Thyroid gland (tissue), 4 donors: ENCODE results near the gene SLC8A3.

Experiments used
- CTCF ChIP-seq, 6 experiments: fragments of 200-600 bp in 3 of 6; fragments of 450-650 bp in 3 of 6; sonication (generic) in 3 of 6; IDR thresholded peaks; one replicate each; pipeline ENCODE4 v1.5.1; 2016 to 2019; ENCODE audit warnings: antibody characterized with exemption in 6 of 6, mild to moderate bottlenecking in 2 of 6, inconsistent platforms in 1 of 6, moderate library complexity in 1 of 6
- POLR2A ChIP-seq, 2 donors: fragments of 450-650 bp; IDR thresholded peaks; one replicate each; pipeline ENCODE4 v1.6.1; 2017; ENCODE audit warnings: antibody characterized with exemption in 2 of 2, mild to moderate bottlenecking in 2 of 2, moderate library complexity in 1 of 2

GRCh38 chr14:70032016-70032415 is 156.7 kb downstream of the SLC8A3 start:
- TF ChIP-seq CTCF (IDR thresholded peaks at IDR 0.05) (no peak), POLR2A (IDR thresholded peaks at IDR 0.05) (no peak)
